ENCODE data around the gene CCDC187.
"Not testable (repeated sequence)": the region's sequence is repeated elsewhere in the genome, so short reads cannot be mapped to it uniquely, and the experiment has no call there.

CCDC187 gene

GRCh38 chr9:136267261-136268111 lies 36.4 kb downstream of the CCDC187 start:
- DNase-seq (ENCODE audit: low read depth in 2 of 2) = peak; percentile 49 to 52

GRCh38 chr9:136266641-136267040 lies 37.3 kb downstream of the CCDC187 start:
- not testable (repeated sequence) for DNase-seq (ENCODE audit: low read depth in 2 of 2)

GRCh38 chr9:136265561-136266355 lies 38.1 kb downstream of the CCDC187 start:
- DNase-seq (ENCODE audit: low read depth in 2 of 2) = no peak

- no peak for DNase-seq (ENCODE audit: low read depth in 2 of 2)
Measured at GRCh38 chr9:136264441-136265405, 39.2 kb downstream of the CCDC187 start.

GRCh38 chr9:136264031-136264430 lies 39.9 kb downstream of the CCDC187 start:
- DNase-seq (ENCODE audit: low read depth in 2 of 2) = no peak

- no peak for DNase-seq (ENCODE audit: low read depth in 2 of 2)
Measured at GRCh38 chr9:136262671-136263178, 41.2 kb downstream of the CCDC187 start.

DNA sequence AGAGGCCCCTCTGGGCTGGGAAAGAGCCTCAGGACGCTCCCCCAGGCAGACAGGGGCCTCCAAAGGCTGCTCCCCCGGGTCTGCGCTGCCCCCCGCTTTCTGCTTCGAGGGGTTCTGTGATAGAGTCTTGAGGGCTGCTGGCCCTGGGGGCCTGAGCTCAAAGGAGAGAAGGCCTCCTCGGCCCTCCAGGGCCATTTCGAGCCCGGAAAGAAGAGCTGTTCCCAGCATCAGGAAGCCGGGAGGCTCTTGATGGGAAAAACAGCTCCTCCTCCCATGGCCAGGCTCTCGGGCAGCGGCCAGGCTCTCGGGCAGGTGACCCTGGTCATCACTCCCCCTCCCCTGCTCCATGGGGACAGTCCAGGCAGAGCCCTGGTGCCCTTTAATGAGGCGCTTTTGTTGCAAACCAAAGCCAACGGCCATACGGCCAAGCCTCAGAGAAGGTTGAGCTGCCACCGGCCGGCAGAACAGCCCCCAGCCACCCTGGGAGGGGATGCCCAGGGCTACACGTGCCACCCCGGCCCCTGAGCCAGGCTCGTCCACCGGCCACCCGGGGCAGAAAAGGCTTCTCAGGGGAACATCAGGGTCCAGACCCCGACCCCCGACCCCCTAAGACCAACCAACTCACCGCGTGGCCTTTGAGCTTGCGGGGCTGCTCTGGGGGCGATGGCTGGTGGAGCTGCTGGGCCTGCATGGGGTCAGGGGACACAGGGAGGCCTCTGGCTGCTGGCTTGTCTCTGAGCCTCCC lies 42.0 kb downstream of the CCDC187 start:
- no peak for DNase-seq (ENCODE audit: low read depth in 2 of 2)

DNA sequence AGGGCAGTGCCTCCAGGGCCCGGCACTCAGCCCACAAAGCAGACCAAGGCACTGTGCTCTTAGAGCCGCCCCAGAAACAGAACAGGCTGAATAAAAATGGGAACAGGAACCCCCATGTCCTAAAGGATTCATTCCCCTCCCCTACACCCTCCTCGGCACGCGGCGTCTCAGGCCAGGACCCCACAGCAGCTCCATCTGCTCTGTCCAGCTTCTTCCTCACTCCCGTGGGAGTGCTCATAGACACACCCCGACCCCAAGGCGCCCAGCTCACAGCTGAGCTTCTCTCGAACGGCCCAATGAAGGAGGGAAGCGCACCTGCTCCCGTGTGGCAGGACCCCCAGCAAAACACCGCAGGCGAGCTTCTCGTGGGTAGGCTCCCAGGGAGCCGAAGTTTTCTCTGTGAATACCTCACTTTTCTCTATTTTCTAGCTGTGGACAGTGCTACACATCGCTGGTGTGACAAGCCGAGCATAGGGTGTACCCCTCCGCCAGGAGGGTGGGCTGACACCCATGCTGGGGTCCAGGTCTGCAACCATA lies 42.9 kb downstream of the CCDC187 start:
- no peak for DNase-seq (ENCODE audit: low read depth in 2 of 2)

- DNase-seq (ENCODE audit: low read depth in 2 of 2) = no peak
Measured at GRCh38 chr9:136260521-136260920, 43.4 kb downstream of the CCDC187 start.

GRCh38 chr9:136259836-136260235 lies 44.1 kb downstream of the CCDC187 start:
- no peak for DNase-seq (ENCODE audit: low read depth in 2 of 2)

- DNase-seq (ENCODE audit: low read depth in 2 of 2) = no peak
Measured at GRCh38 chr9:136259517-136259813, 44.4 kb downstream of the CCDC187 start.

DNA sequence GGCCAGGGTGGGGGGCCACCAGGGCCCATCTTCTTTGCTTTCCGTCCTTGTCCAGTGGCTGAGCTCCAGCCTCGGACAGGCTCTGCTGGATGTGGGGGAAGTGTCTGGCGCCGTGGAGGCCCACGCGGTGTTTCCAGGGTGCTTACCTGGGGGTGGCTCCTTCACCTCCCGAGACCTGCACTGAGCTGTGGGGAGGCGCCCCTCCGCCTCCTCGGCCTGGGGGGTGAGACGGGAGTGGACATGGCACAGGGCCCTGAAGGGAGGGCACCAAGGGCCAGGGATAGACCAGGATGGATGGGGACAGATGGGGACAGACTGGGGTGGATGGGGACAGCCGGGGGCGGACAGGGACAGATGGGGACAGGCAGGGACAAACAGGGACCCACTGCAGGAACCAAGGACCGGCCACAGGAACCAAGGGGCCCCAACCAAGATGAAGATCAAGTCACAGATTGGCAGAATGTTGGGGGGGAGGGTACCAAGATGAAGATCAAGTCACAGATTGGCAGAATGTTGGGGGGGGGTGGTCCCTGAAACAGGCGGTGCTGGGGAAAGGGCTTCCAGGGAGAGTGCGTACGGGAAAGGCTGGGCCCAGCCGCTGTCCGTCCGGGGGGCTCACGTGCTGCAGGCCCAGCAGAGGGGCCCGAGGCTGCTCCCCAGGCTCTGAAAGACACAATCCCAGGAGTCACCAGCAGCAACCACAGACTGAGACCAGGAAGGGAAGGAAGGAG lies 44.9 kb downstream of the CCDC187 start:
- DNase-seq (ENCODE audit: low read depth in 2 of 2) = no peak

GRCh38 chr9:136258299-136258625 lies 45.6 kb downstream of the CCDC187 start:
- DNase-seq (ENCODE audit: low read depth in 2 of 2) = no peak

- DNase-seq (ENCODE audit: low read depth in 2 of 2) = no peak
Measured at GRCh38 chr9:136257381-136258298, 46.3 kb downstream of the CCDC187 start.

DNA sequence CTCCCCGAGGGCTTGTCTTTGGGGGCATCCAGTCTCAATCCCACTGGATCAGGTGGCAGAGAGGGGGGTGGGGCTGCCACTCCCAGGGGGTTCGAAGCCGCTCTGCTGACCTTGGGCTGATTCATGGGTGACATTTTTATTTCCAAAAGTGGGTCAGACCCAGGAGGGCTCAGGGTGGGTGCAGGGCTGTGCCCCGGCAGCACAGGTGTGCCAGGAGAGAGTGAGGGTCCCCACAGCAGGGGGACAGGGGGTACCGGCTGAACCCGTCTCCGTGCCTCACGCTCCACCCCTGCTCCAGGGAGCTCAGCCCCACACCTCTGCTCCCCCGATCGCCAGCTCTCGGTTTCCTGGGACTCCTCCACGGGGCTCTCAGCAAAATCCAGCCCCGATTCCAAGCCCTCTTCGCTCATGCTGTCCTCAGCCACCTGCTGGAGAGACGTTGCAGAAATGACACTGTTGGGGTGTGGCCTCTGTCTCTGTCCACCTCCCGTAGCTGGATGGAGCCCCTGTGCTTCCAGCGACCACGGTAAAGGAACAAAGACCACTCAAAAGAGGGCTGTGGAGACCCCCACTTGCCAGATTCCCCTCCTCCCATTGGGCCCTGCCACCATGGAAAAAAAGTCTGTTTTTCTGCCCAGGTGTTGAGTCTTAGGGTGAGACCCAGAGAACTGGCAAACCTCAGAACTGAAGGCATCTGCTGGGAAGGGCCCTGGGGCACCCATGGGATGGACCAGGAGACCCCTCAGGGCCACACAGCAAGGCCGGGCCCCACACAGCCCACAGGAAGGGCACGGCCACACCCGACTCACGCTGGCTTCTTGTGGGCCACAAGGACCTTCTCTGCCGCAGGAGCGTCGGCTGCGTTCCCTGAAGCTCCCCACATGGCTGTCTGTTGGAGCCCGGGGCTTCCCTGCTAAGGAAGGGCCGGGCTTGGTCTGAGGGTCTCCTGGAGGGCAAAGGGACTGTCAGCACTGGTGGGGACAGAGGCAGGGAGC lies 47.7 kb downstream of the CCDC187 start:
- DNase-seq (ENCODE audit: low read depth in 2 of 2) = no peak

GRCh38 chr9:136255166-136255538 lies 48.7 kb downstream of the CCDC187 start:
- no peak for DNase-seq (ENCODE audit: low read depth in 2 of 2)

DNA sequence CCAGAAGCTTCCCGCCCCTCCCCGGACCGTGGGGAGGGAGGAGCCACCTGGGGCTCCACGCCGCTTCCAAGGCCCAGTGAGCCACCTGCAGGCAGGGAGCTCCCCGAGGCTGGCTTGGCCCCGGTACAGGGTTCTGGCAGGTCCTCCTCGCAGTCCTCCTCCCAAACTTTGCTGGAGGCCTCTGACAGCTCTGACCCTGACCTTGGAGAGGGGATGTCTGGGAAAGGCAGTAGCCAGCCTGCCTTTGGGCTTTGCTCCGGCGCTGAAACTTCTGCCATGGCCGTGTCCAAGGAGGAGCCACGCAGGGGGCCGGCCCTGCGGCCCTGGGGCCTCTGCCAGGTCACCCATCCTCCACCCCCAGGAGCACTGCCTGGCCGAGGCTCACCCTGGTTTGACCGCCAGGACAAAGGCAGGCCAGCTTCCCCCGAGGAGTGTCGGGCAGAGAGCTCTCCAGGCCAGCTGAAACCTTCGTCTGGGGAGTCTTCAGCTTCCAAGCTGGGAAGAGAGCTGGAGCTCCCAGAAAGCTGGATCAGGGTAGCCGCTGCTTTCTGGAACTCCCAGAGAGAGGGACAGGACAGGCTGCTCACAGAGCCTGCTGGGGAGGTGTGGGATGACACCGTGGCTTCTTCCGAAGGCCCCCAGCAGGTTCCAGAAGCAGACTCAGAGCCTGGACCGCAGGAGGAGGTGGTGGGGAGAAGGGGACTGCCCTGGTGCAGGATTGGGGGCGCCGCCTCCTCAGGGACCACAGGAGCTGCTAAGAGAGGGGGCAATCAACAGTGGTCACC lies 49.3 kb downstream of the CCDC187 start:
- DNase-seq (ENCODE audit: low read depth in 2 of 2) = no peak

All from fibroblast of skin of left biceps (primary cell).